H1 (cell line): ENCODE measurements around the gene NAT8L. TPM values are rescaled to one million over a fixed set of nuclear protein-coding genes. Genes with fewer than 3 reads are reported as not detected.

Source experiments
- CHD7 ChIP-seq: fragments of 300-600 bp; sonication (generic); IDR thresholded peaks from 2 replicates; pipeline ENCODE4 v1.7.1; 2012; ENCODE audit warnings: low read length, moderate library complexity, mild to moderate bottlenecking, inconsistent platforms; ENCODE audit not compliant: insufficient replicate concordance
- polyA plus RNA-seq, 7 experiments: library from polyadenylated mRNA; depleted of rRNA in 3 of 7; stranded (reverse) in 5 of 7; unstranded in 2 of 7; fragments of >200 nt in 5 of 7; fragments of 200-250 nt in 2 of 7; gene quantifications; 1 replicate in 5 of 7; 2 replicates in 1 of 7; 4 replicates in 1 of 7; pipeline versions ENCODE4 v1.2.1 to v1.2.3, GENCODE V29; 2011 to 2013; ENCODE audit warnings: missing spikeins in 2 of 7, mixed read lengths in 2 of 7
- total RNA-seq: library from RNA; stranded (reverse); fragmentation: NEBNext Ultra II Directional; extraction: Animal tissue kit (Norgen Biotek cat#: 25700); gene quantifications from 2 replicates; pipeline ENCODE4 v1.2.1, GENCODE V29; 2021

NAT8L gene
- total and polyA plus RNA-seq, 2 of the 8 experiments (the other 6 are each of a cell fraction or from before 2014, with no cell fraction given), result 10.8 TPM

- TF ChIP-seq CHD7, result no peak
Measured at GRCh38 chr4:2096073-2096609, 37.0 kb downstream of the NAT8L start (continued).
